ENCODE measurements around the gene MIS18BP1. TPM values are rescaled to one million over a fixed set of nuclear protein-coding genes. Genes with fewer than 3 reads are reported as not detected.

The MIS18BP1 gene
- total and polyA plus RNA-seq, 2 experiments from 2014 or later: 109 to 216 TPM

DNA sequence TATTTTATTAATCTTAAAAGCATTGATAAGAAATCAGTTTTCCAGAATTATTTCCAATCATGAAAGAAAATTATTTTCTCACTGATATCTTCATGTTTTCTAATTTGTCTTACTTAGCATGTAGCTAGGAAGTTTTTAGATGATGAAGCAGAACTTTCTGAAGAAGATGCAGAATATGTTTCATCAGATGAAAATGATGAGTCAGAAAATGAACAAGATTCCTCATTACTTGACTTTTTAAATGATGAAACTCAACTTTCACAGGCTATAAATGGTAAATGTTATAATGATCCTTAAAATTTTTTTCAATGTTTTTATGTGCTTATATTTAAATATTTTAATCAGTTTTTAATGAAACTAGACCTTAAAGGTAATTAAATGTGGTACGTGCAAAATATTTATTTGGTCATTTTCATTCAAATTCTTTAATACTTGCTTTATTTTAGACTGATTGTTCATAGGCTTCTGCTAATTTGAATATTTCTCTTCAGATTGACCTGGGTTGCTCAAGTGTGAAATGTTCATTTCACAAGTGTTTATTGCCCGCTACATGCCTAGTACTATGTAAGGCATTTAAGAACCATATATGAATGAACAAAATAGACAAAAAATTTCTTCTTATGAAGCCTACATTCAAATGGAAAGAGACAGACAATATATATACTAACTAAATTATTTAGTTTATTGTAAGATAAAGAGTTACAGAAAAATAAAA lies 67.7 kb downstream of the MIS18BP1 start:
- Histone ChIP-seq H3K4me1 (ENCODE audit: insufficient read depth) (peaks cover 13% of the 10 kb centered on the region), H3K27me3 (ENCODE audit: insufficient read depth) (no peaks in the 10 kb centered on the region), H3K9me2 (ENCODE audit: insufficient read depth) (no peaks in the 10 kb centered on the region), H3K79me2 (replicated peaks; ENCODE audit: insufficient read depth) (no peaks in the 10 kb centered on the region), H3F3A (replicated peaks; ENCODE audit: low read depth) (no peaks in the 10 kb centered on the region), H3K27ac (ENCODE audit: low read depth) (no peak overlapping the region), H4K20me1 (replicated peaks; ENCODE audit: insufficient read depth) (no peaks in the 10 kb centered on the region), H3K36me3 (ENCODE audit: insufficient read depth) (peaks cover 9% of the 10 kb centered on the region), H2AFZ (no peak overlapping the region), H3K4me3 (no peak overlapping the region), H3K4me2 (no peak overlapping the region)
- Mint-ChIP-seq H3K4me1 (peaks cover 7% of the 10 kb centered on the region), H3K27me3 (ENCODE audit: insufficient read depth, low read depth, poor library complexity) (no peaks in the 10 kb centered on the region), H3K27ac (no peak overlapping the region), H3K4me3 (no peak overlapping the region), H3K36me3 (ENCODE audit: low read depth) (peaks cover 11% of the 10 kb centered on the region; the same call in 2 of the 3 replicates), H3K9me3 (no peaks in the 10 kb centered on the region)
- TF ChIP-seq, protein P1, sequence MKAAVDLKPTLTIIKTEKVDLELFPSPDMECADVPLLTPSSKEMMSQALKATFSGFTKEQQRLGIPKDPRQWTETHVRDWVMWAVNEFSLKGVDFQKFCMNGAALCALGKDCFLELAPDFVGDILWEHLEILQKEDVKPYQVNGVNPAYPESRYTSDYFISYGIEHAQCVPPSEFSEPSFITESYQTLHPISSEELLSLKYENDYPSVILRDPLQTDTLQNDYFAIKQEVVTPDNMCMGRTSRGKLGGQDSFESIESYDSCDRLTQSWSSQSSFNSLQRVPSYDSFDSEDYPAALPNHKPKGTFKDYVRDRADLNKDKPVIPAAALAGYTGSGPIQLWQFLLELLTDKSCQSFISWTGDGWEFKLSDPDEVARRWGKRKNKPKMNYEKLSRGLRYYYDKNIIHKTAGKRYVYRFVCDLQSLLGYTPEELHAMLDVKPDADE (IDR thresholded peaks at IDR 0.05): no peak
- TF ChIP-seq ZNF462 (CRISPR knock-in tag; IDR thresholded peaks at IDR 0.05): no peak
- no peak for TF ChIP-seq ZNF331 (CRISPR knock-in tag; IDR thresholded peaks at IDR 0.05; ENCODE audit: low read depth)
- no peak for TF ChIP-seq JUNB (IDR thresholded peaks at IDR 0.05; ENCODE audit: unreplicated experiment)
- no peak for DNase-seq (ENCODE audit: low spot score)
- no peak for ATAC-seq

Measured in GM23338 (cell line).